ENCODE results near the gene NEUROG3.

The NEUROG3 gene

DNA sequence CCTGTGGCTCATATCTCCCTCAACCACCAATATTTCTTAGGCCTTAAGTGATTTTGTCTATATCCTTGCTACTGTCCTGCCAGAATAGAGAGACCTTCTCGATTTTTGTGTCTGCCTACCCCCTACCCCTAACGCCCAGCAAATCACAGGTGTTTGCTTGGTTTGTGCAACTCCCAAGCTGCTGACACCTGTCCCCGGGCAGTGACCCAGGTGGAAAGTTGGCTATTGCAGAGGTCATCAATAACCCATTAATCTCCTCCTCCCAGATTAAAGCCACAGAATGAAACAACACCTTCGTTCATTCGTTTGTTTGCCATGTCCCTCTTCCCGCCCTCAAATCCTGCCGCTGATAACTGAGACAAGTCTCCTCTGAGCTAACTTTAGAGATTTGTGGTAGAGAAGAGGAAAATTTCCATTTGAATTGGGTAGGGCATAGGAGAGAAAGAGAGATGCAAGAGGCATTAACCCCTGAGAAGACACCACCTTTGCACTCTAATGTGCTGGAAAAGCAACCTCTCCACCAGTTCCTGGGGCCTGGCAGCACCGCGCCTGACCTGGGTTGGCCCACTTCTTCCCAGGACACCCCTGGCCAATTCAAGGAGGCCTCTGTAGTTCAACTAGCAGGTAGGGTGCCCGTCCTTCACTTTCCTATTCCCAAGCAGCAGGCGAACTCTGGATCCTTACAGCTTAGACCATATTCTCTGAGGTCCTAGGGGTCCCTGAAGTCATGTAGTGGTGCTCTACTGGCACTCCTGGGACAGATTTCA, 3.0 kb downstream of the NEUROG3 start:
- Histone ChIP-seq H3K4me1 (ENCODE audit: control insufficient read depth in 1 of 2, insufficient read depth in 1 of 2, low read depth in 1 of 2, low read length in 1 of 2) (no peaks in the 10 kb centered on the region), H3K4me3 (ENCODE audit: low read depth in 1 of 2, low read length in 1 of 2) (no peak overlapping the region), H3K27ac (no peak overlapping the region), H3K9me3 (no peaks in the 10 kb centered on the region), H3K27me3 (peaks cover 100% of the 10 kb centered on the region), H3K36me3 (no peaks in the 10 kb centered on the region)
- TF ChIP-seq CTCF (IDR thresholded peaks at IDR 0.05): no peak

DNA sequence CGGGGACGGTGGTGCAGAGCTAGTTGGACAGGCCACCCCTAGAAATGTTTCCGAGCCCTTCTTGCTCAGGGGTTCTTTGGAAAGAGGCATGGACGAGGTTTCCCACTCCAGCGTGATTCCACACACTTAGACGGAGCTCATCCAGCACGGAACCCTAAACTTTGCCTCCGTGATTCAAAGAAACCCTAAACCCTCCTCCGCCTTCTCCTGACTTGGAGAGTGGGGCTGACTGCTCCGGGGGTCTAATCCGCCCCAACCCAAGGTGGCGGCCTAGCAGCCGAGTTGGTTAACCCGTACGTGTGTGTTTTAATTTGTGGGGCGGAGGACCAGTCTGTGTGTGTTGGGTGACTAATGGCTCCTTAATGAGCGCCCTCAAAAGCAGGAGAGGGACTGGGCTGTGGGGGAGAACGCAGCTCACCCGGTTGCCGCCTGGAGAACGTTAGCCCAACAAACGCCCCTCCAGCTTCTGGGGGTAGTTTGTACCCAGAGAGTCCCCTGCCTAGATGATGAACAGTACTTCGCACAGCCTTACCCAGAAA, 3.8 kb downstream of the NEUROG3 start:
- no peaks in the 10 kb centered on the region for H3K4me1 ChIP-seq (ENCODE audit: control insufficient read depth in 1 of 2, insufficient read depth in 1 of 2, low read depth in 1 of 2, low read length in 1 of 2)
- no peaks in the 10 kb centered on the region for H3K36me3 ChIP-seq
- TF ChIP-seq CTCF (IDR thresholded peaks at IDR 0.05): no peak
- H3K9me3 ChIP-seq: no peaks in the 10 kb centered on the region
- H3K27me3 ChIP-seq: peaks cover 100% of the 10 kb centered on the region
- no peak overlapping the region for H3K4me3 ChIP-seq (ENCODE audit: low read depth in 1 of 2, low read length in 1 of 2)
- no peak overlapping the region for H3K27ac ChIP-seq

DNA sequence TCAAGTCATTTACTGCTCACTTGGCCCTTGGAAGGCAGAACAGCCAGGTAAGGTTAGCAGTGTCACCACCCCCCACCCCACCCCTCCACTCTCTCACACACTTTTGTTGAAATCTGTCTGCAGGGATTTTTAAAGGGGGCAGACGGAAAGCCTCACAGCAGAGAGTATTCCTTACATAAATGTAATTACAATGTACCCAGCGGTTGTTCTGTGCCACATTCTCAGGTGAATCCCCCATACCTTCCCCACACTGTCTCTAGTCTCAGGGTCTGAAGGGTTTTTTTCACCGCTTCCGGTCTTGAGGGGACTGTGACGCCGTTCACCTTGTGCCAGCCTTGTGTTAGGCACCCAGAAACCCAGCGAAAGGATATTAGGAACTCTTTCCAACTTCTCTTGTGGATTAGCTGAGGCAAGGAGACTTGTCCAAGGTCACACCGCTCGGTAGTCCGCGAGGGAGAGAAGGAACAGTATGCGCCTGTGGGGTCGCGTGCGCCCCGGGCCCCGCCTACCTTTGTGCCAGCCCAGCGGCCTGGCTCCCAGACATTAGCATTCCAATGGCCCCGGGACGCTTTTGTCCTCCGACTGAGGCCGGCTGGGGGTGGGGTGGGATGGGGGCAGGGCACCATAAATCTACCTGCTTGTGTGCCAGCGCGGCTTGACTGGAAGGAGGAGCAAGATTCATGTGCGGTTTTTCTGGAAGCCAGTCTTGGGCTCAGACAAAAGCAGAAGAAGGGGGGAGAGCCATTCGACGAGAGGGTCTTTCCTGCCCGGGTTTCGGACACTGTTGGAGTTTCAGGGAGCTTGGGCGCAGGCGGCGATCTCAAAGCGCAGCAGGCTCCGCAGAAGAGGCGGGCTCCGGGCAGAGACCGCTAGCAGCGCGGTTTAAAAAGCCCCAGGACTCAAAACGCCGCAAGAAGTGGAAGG, 4.5 kb downstream of the NEUROG3 start:
- H3K27me3 ChIP-seq: peaks cover 100% of the 10 kb centered on the region
- no peaks in the 10 kb centered on the region for H3K36me3 ChIP-seq
- no peak overlapping the region for H3K4me3 ChIP-seq (ENCODE audit: low read depth in 1 of 2, low read length in 1 of 2)
- no peak overlapping the region for H3K27ac ChIP-seq
- no peaks in the 10 kb centered on the region for H3K9me3 ChIP-seq
- TF ChIP-seq CTCF (IDR thresholded peaks at IDR 0.05): no peak
- H3K4me1 ChIP-seq (ENCODE audit: control insufficient read depth in 1 of 2, insufficient read depth in 1 of 2, low read depth in 1 of 2, low read length in 1 of 2): no peaks in the 10 kb centered on the region

DNA sequence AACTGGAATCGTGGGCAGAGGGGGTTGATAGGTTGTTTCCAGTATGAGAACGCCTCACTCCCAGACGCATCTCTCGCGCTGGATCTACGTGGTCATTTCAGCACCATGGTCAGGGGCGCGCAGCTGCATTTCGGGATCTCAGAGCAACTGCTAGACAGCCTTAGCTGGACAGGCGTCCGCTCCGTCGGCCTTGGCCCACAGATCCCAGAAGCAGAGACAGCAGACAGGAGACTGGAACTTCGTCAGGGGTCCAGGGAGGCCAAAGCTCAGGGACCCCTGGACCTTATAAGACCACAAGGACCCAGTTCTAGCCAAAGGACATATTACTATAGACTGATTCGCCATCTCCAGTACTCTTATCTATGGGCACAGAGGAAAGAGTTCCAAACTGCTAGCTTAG, 5.3 kb downstream of the NEUROG3 start:
- Histone ChIP-seq H3K9me3 (no peaks in the 10 kb centered on the region), H3K27ac (no peak overlapping the region), H3K4me1 (ENCODE audit: control insufficient read depth in 1 of 2, insufficient read depth in 1 of 2, low read depth in 1 of 2, low read length in 1 of 2) (no peaks in the 10 kb centered on the region), H3K4me3 (ENCODE audit: low read depth in 1 of 2, low read length in 1 of 2) (no peak overlapping the region), H3K27me3 (peaks cover 98% of the 10 kb centered on the region), H3K36me3 (no peaks in the 10 kb centered on the region)
- TF ChIP-seq CTCF (IDR thresholded peaks at IDR 0.05): no peak

GRCh38 chr10:69562731-69563254, 10.4 kb downstream of the NEUROG3 start:
- Histone ChIP-seq H3K9me3 (no peaks in the 10 kb centered on the region), H3K4me3 (ENCODE audit: low read depth in 1 of 2, low read length in 1 of 2) (no peak overlapping the region), H3K36me3 (no peaks in the 10 kb centered on the region), H3K27ac (no peak overlapping the region), H3K4me1 (ENCODE audit: control insufficient read depth in 1 of 2, insufficient read depth in 1 of 2, low read depth in 1 of 2, low read length in 1 of 2) (no peaks in the 10 kb centered on the region), H3K27me3 (peaks cover 82% of the 10 kb centered on the region)
- TF ChIP-seq CTCF (IDR thresholded peaks at IDR 0.05): no peak

All from neutrophil (primary cell).